KOPT-K1 (cell line): ENCODE measurements around the gene LRIT2.
"Not testable (repeated sequence)": the region's sequence is repeated elsewhere in the genome, so short reads cannot be mapped to it uniquely, and the experiment has no call there.

Experiments used
- H3K27ac ChIP-seq: fragments of 200-600 bp; sonication (generic); 2 replicates; pipeline ENCODE4 v1.5.1; 2016; ENCODE audit warnings: antibody characterized with exemption, mild to moderate bottlenecking, low read depth, low read length; ENCODE audit not compliant: poor library complexity, severe bottlenecking
- H3K36me3 ChIP-seq: fragments of 200-600 bp; sonication (generic); 2 replicates; pipeline ENCODE4 v1.5.1; 2017; ENCODE audit warnings: antibody characterized with exemption, mild to moderate bottlenecking, low read length, moderate library complexity; ENCODE audit not compliant: insufficient read depth
- H3K9me3 ChIP-seq: fragments of 200-600 bp; sonication (generic); 2 replicates; pipeline ENCODE4 v1.5.1; 2017; ENCODE audit warnings: antibody characterized with exemption, low read length, mild to moderate bottlenecking; ENCODE audit not compliant: insufficient read depth, poor library complexity, severe bottlenecking

LRIT2 gene

DNA sequence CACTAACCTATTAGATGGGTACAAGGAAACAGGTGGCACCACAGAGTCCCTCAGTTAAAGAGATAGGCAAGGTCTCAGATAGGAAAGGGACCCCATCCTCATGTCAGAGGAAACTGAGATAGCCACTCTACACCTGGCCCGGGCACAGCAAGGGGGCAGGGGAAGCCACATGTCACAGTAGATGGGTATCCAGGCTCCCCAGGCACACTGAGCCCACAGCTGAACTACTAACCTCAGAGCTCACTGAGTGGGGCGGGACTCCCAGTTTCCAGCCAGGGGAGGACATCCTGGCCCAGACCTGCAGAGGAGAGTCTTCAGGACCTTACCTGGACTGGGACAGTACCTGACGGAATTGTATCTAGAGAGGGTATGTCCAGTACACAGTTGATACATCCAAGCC lies 34.7 kb downstream of the LRIT2 start:
- Histone ChIP-seq H3K36me3 (no peaks in the 10 kb centered on the region), H3K27ac (no peak overlapping the region), H3K9me3 (no peaks in the 10 kb centered on the region)

DNA sequence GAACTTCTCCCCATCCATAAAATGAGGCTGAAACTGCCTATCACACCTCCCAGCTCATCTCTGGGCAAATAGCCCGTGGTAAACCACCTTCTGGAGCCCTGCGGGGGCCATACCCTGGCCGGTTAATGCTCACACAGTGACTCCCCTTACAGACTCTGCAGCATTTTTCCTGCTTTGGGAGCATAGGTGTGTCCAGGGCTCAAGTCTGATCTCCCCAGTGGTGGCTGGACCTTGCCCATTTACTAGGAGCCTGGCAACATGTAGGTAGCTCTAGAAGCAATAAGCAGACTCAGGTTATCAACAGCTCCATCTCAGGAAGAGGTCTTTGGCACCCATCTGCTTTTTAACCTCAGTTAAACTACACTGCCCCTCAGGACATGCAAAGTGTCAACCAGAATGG lies 36.5 kb downstream of the LRIT2 start:
- no peak overlapping the region for H3K27ac ChIP-seq
- H3K9me3 ChIP-seq: no peaks in the 10 kb centered on the region
- H3K36me3 ChIP-seq: no peaks in the 10 kb centered on the region

- Histone ChIP-seq H3K9me3 (no peaks in the 10 kb centered on the region), H3K27ac (no peak overlapping the region), H3K36me3 (no peaks in the 10 kb centered on the region)
These were observed 39.7 kb downstream of the LRIT2 start for GRCh38 chr10:84185526-84186175.

DNA sequence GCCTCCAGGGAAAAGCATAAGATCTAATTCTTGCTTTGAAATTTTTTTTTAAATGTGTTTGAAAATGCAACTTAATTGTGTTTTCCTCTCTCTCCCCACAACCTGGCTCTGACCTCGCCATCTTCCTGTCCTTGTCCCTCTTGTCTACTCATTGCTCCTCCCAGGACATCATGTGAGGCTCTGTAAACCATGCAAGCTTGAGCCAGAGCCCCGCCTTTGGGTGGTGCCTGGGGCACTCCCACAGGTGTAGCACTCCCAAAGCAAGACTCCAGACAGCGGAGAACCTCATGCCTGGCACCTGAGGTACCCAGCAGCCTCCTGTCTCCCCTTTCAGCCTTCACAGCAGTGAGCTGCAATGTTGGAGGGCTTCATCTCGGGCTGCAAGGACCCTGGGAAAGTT lies 40.8 kb downstream of the LRIT2 start:
- H3K27ac ChIP-seq: no peak overlapping the region
- no peaks in the 10 kb centered on the region for H3K36me3 ChIP-seq
- no peaks in the 10 kb centered on the region for H3K9me3 ChIP-seq

- Histone ChIP-seq H3K9me3 (no peaks in the 10 kb centered on the region), H3K36me3 (no peaks in the 10 kb centered on the region), H3K27ac (no peak overlapping the region)
These were observed 43.7 kb downstream of the LRIT2 start for GRCh38 chr10:84181631-84182030.

DNA sequence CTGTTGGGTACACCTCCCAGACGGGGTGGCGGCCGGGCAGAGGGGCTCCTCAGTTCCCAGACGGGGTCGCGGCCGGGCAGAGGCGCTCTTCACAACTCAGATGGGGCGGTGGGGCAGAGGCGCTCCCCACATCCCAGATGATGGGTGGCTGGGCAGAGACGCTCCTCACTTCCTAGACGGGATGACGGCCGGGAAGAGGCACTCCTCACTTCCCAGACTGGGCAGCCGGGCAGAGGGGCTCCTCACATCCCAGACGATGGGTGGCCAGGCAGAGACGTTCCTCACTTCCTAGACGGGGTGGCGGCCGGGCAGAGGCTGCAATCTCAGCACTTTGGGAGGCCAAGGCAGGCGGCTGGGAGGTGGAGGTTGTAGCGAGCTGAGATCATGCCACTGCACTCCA lies 45.0 kb downstream of the LRIT2 start:
- not testable (repeated sequence) for H3K9me3 ChIP-seq, H3K27ac ChIP-seq, H3K36me3 ChIP-seq

GRCh38 chr10:84179059-84179710 lies 46.2 kb downstream of the LRIT2 start:
- H3K36me3 ChIP-seq: no peaks in the 10 kb centered on the region
- no peaks in the 10 kb centered on the region for H3K9me3 ChIP-seq
- H3K27ac ChIP-seq: no peak overlapping the region

- Histone ChIP-seq H3K9me3 (no peaks in the 10 kb centered on the region), H3K27ac (peak overlapping the region; percentile 39), H3K36me3 (no peaks in the 10 kb centered on the region)
These were observed 47.2 kb downstream of the LRIT2 start for GRCh38 chr10:84178160-84178609.

GRCh38 chr10:84177541-84178141 lies 47.7 kb downstream of the LRIT2 start:
- no peaks in the 10 kb centered on the region for H3K9me3 ChIP-seq
- H3K27ac ChIP-seq: peak overlapping the region; percentile 39
- H3K36me3 ChIP-seq: no peaks in the 10 kb centered on the region

DNA sequence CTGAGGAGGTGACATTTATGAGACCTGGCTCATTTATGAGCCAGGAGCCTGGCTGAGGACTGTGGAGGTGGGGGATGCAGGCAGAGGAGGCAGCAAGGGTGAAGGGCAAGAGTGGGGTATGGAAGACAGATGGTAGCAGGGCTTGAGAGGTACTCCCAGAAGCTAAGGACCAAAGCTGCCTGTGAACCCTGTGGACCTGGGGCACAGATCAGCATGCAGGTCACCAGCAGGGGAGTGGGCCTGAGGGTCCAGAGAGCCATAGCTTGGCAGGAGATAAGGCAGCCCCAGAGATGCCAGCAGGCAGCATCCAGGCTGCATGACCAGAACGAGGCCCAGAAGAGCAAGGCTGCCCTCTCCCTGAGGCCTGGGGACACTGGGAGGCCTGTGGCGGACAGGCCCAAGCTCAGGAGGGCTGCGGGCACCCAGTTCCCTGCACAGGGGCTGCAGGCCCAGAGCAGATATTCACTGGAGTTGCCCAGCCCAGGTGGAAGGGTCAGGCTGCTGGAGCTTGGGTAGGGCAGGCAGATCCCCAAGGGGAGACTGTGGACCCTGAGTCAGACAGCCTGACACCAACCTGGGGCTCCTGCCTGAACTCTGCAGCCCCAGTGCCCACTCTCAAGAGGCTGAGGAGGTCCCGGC lies 48.4 kb downstream of the LRIT2 start:
- H3K9me3 ChIP-seq: no peaks in the 10 kb centered on the region
- H3K36me3 ChIP-seq: no peaks in the 10 kb centered on the region
- H3K27ac ChIP-seq: peak overlapping the region; percentile 39

- Histone ChIP-seq H3K27ac (no peak overlapping the region), H3K36me3 (no peaks in the 10 kb centered on the region), H3K9me3 (no peaks in the 10 kb centered on the region)
These were observed 49.0 kb downstream of the LRIT2 start for GRCh38 chr10:84176351-84176750.

DNA sequence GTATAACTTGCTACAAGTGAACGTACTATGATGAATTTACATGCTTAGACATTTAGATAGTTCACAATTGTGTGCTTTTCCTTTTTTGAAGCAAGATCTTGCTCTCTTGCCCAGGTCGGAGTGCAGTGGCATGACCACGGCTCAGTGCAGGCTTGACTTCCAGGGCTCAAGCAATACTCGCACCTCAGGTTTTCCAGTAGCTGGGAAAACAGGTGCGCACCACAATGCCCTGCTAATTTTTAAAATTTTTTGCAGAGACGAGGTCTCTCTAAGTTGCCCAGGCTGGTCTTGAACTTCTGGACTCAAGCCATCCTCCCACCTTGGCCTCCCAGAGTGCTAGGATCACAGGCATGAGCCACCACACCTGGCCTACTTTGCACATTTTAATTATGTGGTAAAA lies 49.9 kb downstream of the LRIT2 start:
- no peaks in the 10 kb centered on the region for H3K36me3 ChIP-seq
- no peaks in the 10 kb centered on the region for H3K9me3 ChIP-seq
- no peak overlapping the region for H3K27ac ChIP-seq

DNA sequence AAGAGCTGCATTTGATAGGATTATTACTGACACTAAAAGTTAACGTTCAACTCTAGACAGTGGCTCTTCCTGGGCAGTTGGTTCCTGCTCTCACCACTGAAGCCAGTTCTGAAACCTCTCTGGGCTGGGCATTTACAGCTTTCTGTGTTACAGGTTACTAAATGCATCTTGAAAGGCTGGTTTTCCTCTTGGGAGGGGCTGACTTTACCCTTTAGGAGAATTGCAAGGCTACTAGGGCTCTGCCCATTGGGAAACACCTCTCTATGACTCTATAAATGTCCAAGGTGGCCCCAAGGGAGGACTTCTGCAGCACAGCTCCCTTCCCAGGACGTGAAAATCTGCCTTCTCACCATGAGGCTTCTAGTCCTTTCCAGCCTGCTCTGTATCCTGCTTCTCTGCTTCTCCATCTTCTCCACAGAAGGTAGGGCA lies 51.8 kb downstream of the LRIT2 start, which contains the start of gene GPR15LG:
GPR15LG (plus strand) TSS at position 301 of the 429 bp plus-strand sequence; CDS start at position 352, 51 bp downstream.
- H3K9me3 ChIP-seq: no peaks in the 10 kb centered on the region
- H3K27ac ChIP-seq: no peak within 1 kb of the TSS
- no peaks in the 10 kb centered on the region for H3K36me3 ChIP-seq

- no peaks in the 10 kb centered on the region for H3K36me3 ChIP-seq
- H3K27ac ChIP-seq: no peak overlapping the region
- H3K9me3 ChIP-seq: no peaks in the 10 kb centered on the region
These were observed 52.6 kb downstream of the LRIT2 start for GRCh38 chr10:84172467-84173356.
